Measurements from ENCODE around the gene DHRSX.

DNA sequence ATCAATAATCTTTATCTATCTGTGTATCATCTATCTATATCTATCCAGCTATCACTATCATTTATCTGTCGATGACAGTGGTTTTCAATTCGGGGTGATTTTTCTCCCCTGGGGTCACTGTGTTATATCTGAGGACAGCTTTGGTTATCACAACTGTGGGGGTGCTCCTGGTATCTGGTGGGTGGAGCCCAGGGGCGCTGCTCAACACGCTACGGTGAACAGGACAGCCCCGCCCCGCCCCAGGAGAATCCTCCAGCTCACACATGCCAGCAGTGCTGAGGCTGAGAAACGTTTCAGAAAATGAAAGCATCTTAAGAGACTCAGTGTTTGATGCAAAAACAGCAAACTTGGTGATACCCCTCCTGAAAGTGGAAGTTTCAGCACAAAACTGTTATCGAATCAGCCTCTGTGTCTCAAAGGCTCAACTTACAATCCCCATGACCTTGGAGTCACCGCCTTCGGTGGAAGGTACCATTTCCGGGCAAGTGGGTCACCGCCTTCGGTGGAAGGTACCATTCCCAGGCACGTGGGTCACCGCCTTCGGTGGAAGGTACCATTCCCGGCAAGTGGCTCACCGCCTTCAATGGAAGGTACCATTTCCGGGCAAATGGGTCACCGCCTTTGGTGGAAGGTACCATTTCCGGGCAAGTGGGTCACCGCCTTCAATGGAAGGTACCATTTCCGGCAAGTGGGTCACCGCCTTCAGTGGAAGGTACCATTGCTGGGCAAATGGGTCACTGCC, 315.3 kb downstream of the DHRSX start:
- TF ChIP-seq POLR2AphosphoS5 (IDR thresholded peaks at IDR 0.05; ENCODE audit: borderline replicate concordance, low read depth, low read length) = no peak
- no peak for TF ChIP-seq EZH2 (IDR thresholded peaks at IDR 0.05)
- TF ChIP-seq FOXP2 (optimal IDR thresholded peaks at IDR 0.05; ENCODE audit: control extremely low read depth, extremely low read length, insufficient read depth) = no peak

All from SK-N-MC (cell line).